ENCODE data around the gene DOCK3. TPM values are rescaled to one million over a fixed set of nuclear protein-coding genes. Genes with fewer than 3 reads are reported as not detected.
"Not testable (repeated sequence)": the region's sequence is repeated elsewhere in the genome, so short reads cannot be mapped to it uniquely, and the experiment has no call there.

DOCK3 gene
- total RNA-seq, 1 donor from 2014 or later, result 10.0 TPM

DNA sequence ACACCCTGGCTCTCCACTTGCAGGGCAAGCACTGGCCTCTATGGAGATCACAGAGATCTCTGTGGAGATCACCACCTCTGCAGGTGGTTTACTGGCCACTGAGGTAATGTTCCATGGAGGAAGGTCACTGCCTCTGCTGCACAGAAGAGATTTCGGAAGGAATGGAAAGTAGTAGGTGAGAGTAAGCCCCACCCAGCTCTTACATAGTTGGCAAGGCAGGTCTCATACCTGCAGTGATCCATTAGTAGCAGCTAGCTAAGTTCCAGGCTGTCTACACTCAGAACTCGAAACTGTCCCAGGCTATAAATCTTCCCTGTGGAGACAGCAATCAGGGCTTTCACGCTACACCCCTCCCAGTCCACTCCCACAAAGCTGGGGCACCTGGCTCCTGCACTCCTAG is 516.1 kb downstream of the DOCK3 start:
- TF ChIP-seq, protein P1, sequence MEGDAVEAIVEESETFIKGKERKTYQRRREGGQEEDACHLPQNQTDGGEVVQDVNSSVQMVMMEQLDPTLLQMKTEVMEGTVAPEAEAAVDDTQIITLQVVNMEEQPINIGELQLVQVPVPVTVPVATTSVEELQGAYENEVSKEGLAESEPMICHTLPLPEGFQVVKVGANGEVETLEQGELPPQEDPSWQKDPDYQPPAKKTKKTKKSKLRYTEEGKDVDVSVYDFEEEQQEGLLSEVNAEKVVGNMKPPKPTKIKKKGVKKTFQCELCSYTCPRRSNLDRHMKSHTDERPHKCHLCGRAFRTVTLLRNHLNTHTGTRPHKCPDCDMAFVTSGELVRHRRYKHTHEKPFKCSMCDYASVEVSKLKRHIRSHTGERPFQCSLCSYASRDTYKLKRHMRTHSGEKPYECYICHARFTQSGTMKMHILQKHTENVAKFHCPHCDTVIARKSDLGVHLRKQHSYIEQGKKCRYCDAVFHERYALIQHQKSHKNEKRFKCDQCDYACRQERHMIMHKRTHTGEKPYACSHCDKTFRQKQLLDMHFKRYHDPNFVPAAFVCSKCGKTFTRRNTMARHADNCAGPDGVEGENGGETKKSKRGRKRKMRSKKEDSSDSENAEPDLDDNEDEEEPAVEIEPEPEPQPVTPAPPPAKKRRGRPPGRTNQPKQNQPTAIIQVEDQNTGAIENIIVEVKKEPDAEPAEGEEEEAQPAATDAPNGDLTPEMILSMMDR (IDR thresholded peaks at IDR 0.05; ENCODE audit: unreplicated experiment), result no peak
- Mint-ChIP-seq H3K9me3 (ENCODE audit: low read depth) (peaks cover 18% of the 10 kb centered on the region), H3K4me3 (ENCODE audit: low read depth) (no peak overlapping the region), H3K27ac (no peak overlapping the region), H3K36me3 (ENCODE audit: insufficient read depth) (peaks cover 8% of the 10 kb centered on the region), H3K4me1 (ENCODE audit: low read depth) (peaks cover 24% of the 10 kb centered on the region), H3K27me3 (no peaks in the 10 kb centered on the region)
- no peak for DNase-seq (ENCODE audit: low spot score, unreplicated experiment)

DNA sequence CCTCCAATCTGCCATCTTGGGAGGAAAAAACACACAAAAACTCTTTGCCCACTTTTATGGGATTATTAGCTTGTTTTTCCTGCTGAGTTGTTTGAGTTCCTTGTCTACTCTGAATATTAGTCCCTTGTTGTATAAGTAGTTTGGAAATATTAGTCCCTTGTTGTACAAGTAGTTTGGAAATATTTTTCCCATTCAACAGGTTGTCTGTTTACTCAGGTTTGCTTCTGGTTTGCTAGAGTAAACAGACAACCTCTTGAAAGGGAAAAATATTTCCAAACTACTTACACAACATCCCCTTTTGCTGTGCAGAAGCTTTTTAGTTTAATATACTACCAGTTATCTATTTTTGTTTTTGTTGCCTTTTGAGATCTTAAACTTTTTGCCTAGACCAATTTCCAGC is 517.0 kb downstream of the DOCK3 start:
- peaks cover 24% of the 10 kb centered on the region for H3K4me1 Mint-ChIP-seq (ENCODE audit: low read depth)
- no peak overlapping the region for H3K4me3 Mint-ChIP-seq (ENCODE audit: low read depth)

DNA sequence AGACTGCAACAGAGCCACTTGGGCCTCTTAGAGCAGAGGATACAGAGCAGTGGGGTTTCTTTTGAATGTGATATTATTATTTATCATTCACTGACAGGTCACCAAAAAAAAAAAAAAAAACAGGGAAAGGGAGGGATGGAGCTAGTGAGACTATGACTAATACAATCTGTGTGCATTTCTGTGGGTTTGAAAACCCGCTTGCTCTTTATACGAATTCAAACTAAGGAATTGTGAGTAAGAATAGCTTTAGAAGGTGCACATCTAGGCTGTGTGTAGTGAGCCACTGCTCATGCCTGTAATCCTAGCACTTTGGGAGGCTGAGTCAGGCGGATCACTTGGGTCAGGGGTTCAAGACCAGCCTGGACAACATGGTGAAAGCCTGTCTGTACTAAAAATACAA is 523.8 kb downstream of the DOCK3 start:
- peaks cover 12% of the 10 kb centered on the region for H3K36me3 Mint-ChIP-seq (ENCODE audit: insufficient read depth)
- peak overlapping the region; percentile 37 for H3K27ac Mint-ChIP-seq
- H3K4me3 Mint-ChIP-seq (ENCODE audit: low read depth), result no peak overlapping the region
- no peak for DNase-seq (ENCODE audit: low spot score, unreplicated experiment)
- H3K27me3 Mint-ChIP-seq, result no peaks in the 10 kb centered on the region
- peaks cover 10% of the 10 kb centered on the region for H3K4me1 Mint-ChIP-seq (ENCODE audit: low read depth)
- peaks cover 13% of the 10 kb centered on the region for H3K9me3 Mint-ChIP-seq (ENCODE audit: low read depth)
- TF ChIP-seq, protein P1 (IDR thresholded peaks at IDR 0.05; ENCODE audit: unreplicated experiment), result no peak

More for the DNA sequence above, 517.0 kb downstream of the DOCK3 start:
- no peak overlapping the region for H3K27ac Mint-ChIP-seq
- peaks cover 18% of the 10 kb centered on the region for H3K9me3 Mint-ChIP-seq (ENCODE audit: low read depth)
- TF ChIP-seq, protein P1 (IDR thresholded peaks at IDR 0.05; ENCODE audit: unreplicated experiment), result no peak
- no peaks in the 10 kb centered on the region for H3K27me3 Mint-ChIP-seq
- H3K36me3 Mint-ChIP-seq (ENCODE audit: insufficient read depth), result peaks cover 7% of the 10 kb centered on the region
- DNase-seq (ENCODE audit: low spot score, unreplicated experiment), result no peak

DNA sequence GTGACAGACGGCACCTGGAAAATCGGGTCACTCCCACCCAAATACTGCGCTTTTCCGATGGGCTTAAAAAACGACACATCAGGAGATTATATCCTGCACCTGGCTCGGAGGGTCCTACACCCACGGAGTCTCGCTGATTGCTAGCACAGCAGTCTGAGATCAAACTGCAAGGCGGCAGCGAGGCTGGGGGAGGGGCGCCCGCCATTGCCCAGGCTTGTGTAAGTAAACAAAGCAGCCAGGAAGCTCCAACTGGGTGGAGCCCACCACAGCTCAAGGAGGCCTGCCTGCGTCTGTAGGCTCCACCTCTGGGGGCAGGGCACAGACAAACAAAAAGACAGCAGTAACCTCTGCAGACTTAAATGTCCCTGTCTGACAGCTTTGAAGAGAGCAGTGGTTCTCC is 524.6 kb downstream of the DOCK3 start:
- not testable (repeated sequence) for DNase-seq (ENCODE audit: low spot score, unreplicated experiment); H3K4me3 Mint-ChIP-seq (ENCODE audit: low read depth); H3K27ac Mint-ChIP-seq; H3K36me3 Mint-ChIP-seq (ENCODE audit: insufficient read depth); H3K4me1 Mint-ChIP-seq (ENCODE audit: low read depth); H3K27me3 Mint-ChIP-seq
- peaks cover 10% of the 10 kb centered on the region for H3K9me3 Mint-ChIP-seq (ENCODE audit: low read depth)

DNA sequence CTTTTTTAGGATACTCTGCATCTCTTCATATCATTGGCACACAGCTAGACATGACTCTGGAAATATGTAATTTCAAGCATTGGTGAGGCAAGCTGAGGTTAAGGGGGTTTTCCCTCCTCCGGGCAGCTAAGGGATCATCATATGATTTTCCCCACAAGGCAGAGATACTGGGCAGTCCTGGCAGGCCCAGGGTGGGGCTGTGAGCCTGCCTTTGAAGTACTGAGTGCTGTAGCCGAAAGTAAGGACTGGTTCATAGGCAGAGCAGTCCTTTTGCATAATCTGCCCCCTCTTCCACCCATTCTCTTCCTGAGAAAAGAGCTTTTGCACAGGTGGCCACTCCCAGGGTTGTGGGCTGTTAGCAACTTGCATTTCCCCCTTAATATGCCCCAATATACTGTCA is 541.6 kb downstream of the DOCK3 start:
- Mint-ChIP-seq H3K4me3 (ENCODE audit: low read depth) (no peak overlapping the region), H3K4me1 (ENCODE audit: low read depth) (no peaks in the 10 kb centered on the region), H3K27me3 (no peaks in the 10 kb centered on the region), H3K9me3 (ENCODE audit: low read depth) (no peaks in the 10 kb centered on the region), H3K36me3 (ENCODE audit: insufficient read depth) (peaks cover 5% of the 10 kb centered on the region), H3K27ac (no peak overlapping the region)
- no peak for DNase-seq (ENCODE audit: low spot score, unreplicated experiment)
- TF ChIP-seq, protein P1 (IDR thresholded peaks at IDR 0.05; ENCODE audit: unreplicated experiment), result no peak

DNA sequence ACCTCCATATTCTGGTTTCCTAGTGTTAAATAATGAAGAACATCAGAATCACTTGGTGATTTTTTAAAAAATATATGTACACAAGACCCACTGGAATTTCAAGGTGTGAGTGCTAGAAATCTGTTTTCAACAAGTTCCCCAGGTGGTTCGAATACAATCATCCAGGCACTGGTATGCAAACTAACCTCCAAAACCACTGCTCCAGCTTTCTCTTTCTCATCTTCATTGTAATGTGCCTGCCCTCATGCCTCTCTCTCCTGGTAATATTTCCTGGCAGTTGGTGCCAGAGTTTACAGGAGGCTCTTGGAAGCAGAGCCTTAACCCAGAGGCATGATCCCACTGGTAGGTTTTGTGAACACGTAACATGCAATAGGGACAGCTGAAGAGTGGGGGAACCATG is 547.2 kb downstream of the DOCK3 start:
- Mint-ChIP-seq H3K27me3 (no peaks in the 10 kb centered on the region), H3K27ac (peak overlapping the region; percentile 21), H3K4me3 (ENCODE audit: low read depth) (no peak overlapping the region), H3K36me3 (ENCODE audit: insufficient read depth) (no peaks in the 10 kb centered on the region), H3K9me3 (ENCODE audit: low read depth) (no peaks in the 10 kb centered on the region), H3K4me1 (ENCODE audit: low read depth) (no peaks in the 10 kb centered on the region)
- DNase-seq (ENCODE audit: low spot score, unreplicated experiment), result no peak
- TF ChIP-seq, protein P1 (IDR thresholded peaks at IDR 0.05; ENCODE audit: unreplicated experiment), result no peak
